ENCODE measurements around the gene OPCML. TPM values are rescaled to one million over a fixed set of nuclear protein-coding genes. Genes with fewer than 3 reads are reported as not detected.

The OPCML gene
- total RNA-seq, 1 experiment from 2014 or later, result not detected

DNA sequence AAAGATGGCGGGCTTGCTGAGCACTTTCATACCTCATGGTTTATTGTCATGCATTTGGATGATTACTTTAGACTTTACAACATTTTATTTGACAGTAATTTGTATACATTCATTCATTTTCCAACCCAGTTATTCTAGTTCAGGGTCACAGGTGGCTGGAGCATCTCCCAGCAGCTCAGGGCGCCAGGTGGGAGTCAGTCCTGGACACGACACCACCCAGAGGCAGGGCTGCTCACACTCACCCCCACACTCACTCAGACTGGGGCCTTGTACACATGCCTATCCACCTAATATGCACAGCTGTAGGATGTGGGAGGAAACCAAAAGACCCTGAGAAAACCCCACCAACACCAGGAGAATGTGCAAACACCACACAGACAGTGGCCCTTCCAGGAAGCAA, 123.9 kb downstream of the OPCML start:
- intact Hi-C loops (cut with micrococcal nuclease; ENCODE audit: unreplicated experiment), result no loop called here
- no peaks in the 10 kb centered on the region for H4K20me1 ChIP-seq (ENCODE audit: insufficient read depth)
- no peaks in the 10 kb centered on the region; the same call in 1 of the 2 replicates for H3K27me3 ChIP-seq (ENCODE audit: insufficient read depth, low read depth)
- H3K27ac ChIP-seq, result no peak overlapping the region
- no peak overlapping the region for H3K4me3 ChIP-seq
- POLR2A ChIA-PET (ENCODE audit: unreplicated experiment), result no interaction called here
- CTCF ChIA-PET, result no interaction called here
- H3K9me2 ChIP-seq (ENCODE audit: insufficient read depth), result no peaks in the 10 kb centered on the region
- no peak overlapping the region for H3K4me2 ChIP-seq
- H3K9me3 ChIP-seq (ENCODE audit: insufficient read depth, low read depth), result no peaks in the 10 kb centered on the region
- H3K79me2 ChIP-seq (ENCODE audit: low read depth), result no peaks in the 10 kb centered on the region
- DNase-seq, result no peak
- H3K4me1 ChIP-seq (replicated peaks; ENCODE audit: insufficient read depth), result no peaks in the 10 kb centered on the region
- no TSS peak for BruUV-seq (replicated peaks)
- TF ChIP-seq, protein P1, sequence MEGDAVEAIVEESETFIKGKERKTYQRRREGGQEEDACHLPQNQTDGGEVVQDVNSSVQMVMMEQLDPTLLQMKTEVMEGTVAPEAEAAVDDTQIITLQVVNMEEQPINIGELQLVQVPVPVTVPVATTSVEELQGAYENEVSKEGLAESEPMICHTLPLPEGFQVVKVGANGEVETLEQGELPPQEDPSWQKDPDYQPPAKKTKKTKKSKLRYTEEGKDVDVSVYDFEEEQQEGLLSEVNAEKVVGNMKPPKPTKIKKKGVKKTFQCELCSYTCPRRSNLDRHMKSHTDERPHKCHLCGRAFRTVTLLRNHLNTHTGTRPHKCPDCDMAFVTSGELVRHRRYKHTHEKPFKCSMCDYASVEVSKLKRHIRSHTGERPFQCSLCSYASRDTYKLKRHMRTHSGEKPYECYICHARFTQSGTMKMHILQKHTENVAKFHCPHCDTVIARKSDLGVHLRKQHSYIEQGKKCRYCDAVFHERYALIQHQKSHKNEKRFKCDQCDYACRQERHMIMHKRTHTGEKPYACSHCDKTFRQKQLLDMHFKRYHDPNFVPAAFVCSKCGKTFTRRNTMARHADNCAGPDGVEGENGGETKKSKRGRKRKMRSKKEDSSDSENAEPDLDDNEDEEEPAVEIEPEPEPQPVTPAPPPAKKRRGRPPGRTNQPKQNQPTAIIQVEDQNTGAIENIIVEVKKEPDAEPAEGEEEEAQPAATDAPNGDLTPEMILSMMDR (conservative IDR thresholded peaks at IDR 0.05), result no peak
- no peak for TF ChIP-seq EZH2 (IDR thresholded peaks at IDR 0.05; ENCODE audit: low read depth)
- no peaks in the 10 kb centered on the region for H3K36me3 ChIP-seq (ENCODE audit: low read depth)
- no peaks in the 10 kb centered on the region for H3F3A ChIP-seq (ENCODE audit: insufficient read depth, low read depth)
- H2AFZ ChIP-seq, result no peak overlapping the region

- no peaks in the 10 kb centered on the region for H3K36me3 ChIP-seq (ENCODE audit: low read depth)
- no TSS peak for BruUV-seq (replicated peaks)
- no peak for DNase-seq
- H3K79me2 ChIP-seq (ENCODE audit: low read depth), result no peaks in the 10 kb centered on the region
- ChIA-PET CTCF (no interaction called here), POLR2A (ENCODE audit: unreplicated experiment) (no interaction called here)
- H3K9me3 ChIP-seq (ENCODE audit: insufficient read depth, low read depth), result no peaks in the 10 kb centered on the region
- no peak overlapping the region for H3K27ac ChIP-seq
- H3K4me3 ChIP-seq, result no peak overlapping the region
- H3K9me2 ChIP-seq (ENCODE audit: insufficient read depth), result no peaks in the 10 kb centered on the region
- no peaks in the 10 kb centered on the region; the same call in 1 of the 2 replicates for H3K27me3 ChIP-seq (ENCODE audit: insufficient read depth, low read depth)
- no peak overlapping the region for H3K4me2 ChIP-seq
- no peaks in the 10 kb centered on the region for H4K20me1 ChIP-seq (ENCODE audit: insufficient read depth)
- TF ChIP-seq EZH2 (IDR thresholded peaks at IDR 0.05; ENCODE audit: low read depth), result no peak
- TF ChIP-seq, protein P1 (conservative IDR thresholded peaks at IDR 0.05), result no peak
- no peak overlapping the region for H2AFZ ChIP-seq
- intact Hi-C loops (cut with micrococcal nuclease; ENCODE audit: unreplicated experiment), result no loop called here
- no peaks in the 10 kb centered on the region for H3F3A ChIP-seq (ENCODE audit: insufficient read depth, low read depth)
- H3K4me1 ChIP-seq (replicated peaks; ENCODE audit: insufficient read depth), result no peaks in the 10 kb centered on the region
Observed at GRCh38 chr11:133406489-133406888, 125.8 kb downstream of the OPCML start.

DNA sequence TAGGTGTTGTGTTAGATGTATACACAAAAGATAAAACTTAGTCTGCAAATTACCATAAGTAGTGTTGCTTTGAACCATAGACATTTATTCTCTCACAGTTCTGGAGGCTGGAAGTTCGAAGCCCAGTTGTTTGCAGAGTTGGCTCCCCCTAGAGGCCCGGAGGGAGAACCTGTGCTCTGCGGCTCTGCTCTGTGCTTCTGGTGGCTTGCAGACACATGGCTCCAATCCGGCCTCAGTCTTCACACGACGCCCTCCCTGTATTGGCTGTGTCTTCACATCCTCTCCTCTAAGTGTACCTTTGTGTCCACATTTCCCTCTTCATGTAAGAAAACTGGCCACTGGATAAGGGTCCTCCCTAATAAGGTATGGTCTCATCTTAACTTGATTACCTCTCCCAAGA, 128.4 kb downstream of the OPCML start:
- Histone ChIP-seq H3F3A (ENCODE audit: insufficient read depth, low read depth) (no peaks in the 10 kb centered on the region), H3K4me1 (replicated peaks; ENCODE audit: insufficient read depth) (no peaks in the 10 kb centered on the region), H4K20me1 (ENCODE audit: insufficient read depth) (no peaks in the 10 kb centered on the region), H3K27ac (no peak overlapping the region), H3K9me2 (ENCODE audit: insufficient read depth) (no peaks in the 10 kb centered on the region), H3K4me3 (no peak overlapping the region), H3K79me2 (ENCODE audit: low read depth) (no peaks in the 10 kb centered on the region), H3K9me3 (ENCODE audit: insufficient read depth, low read depth) (no peaks in the 10 kb centered on the region), H3K4me2 (no peak overlapping the region), H2AFZ (no peak overlapping the region), H3K36me3 (ENCODE audit: low read depth) (no peaks in the 10 kb centered on the region), H3K27me3 (ENCODE audit: insufficient read depth, low read depth) (no peaks in the 10 kb centered on the region)
- intact Hi-C loops (cut with micrococcal nuclease; ENCODE audit: unreplicated experiment), result no loop called here
- TF ChIP-seq, protein P1 (conservative IDR thresholded peaks at IDR 0.05), result peak; percentile 49
- no peak for TF ChIP-seq EZH2 (IDR thresholded peaks at IDR 0.05; ENCODE audit: low read depth)
- CTCF ChIA-PET, result no interaction called here
- POLR2A ChIA-PET (ENCODE audit: unreplicated experiment), result no interaction called here
- no peak for DNase-seq
- BruUV-seq (replicated peaks), result no TSS peak

Data from PC-9 (cell line).